ENCODE results near the gene MOB3A. TPM values are rescaled to one million over a fixed set of nuclear protein-coding genes. Genes with fewer than 3 reads are reported as not detected.
A peak's percentile ranks its signal among the peaks of the same experiment; 100 is the strongest.

Gene MOB3A
- total RNA-seq, 1 donor, result 36.7 TPM

- TF ChIP-seq CTCF (IDR thresholded peaks at IDR 0.05; ENCODE audit: insufficient read depth, low read depth, low read length), result no peak
- H3K4me3 ChIP-seq (ENCODE audit: low read depth, low read length), result no peak overlapping the region
- DNase-seq (ENCODE audit: low read depth), result no peak
Observed at GRCh38 chr19:2070436-2070827, 25.7 kb downstream of the MOB3A start.

- no peak for DNase-seq (ENCODE audit: low read depth)
- H3K4me3 ChIP-seq (ENCODE audit: low read depth, low read length), result no peak overlapping the region
- no peak for TF ChIP-seq CTCF (IDR thresholded peaks at IDR 0.05; ENCODE audit: insufficient read depth, low read depth, low read length)
Observed at GRCh38 chr19:2064788-2065524, 31.2 kb downstream of the MOB3A start.

- H3K4me3 ChIP-seq (ENCODE audit: low read depth, low read length), result no peak overlapping the region
- no peak for DNase-seq (ENCODE audit: low read depth)
- no peak for TF ChIP-seq CTCF (IDR thresholded peaks at IDR 0.05; ENCODE audit: insufficient read depth, low read depth, low read length)
Observed at GRCh38 chr19:2064395-2064787, 31.7 kb downstream of the MOB3A start.

GRCh38 chr19:2063824-2064223 is 32.3 kb downstream of the MOB3A start:
- DNase-seq (ENCODE audit: low read depth), result no peak
- TF ChIP-seq CTCF (IDR thresholded peaks at IDR 0.05; ENCODE audit: insufficient read depth, low read depth, low read length), result no peak
- no peak overlapping the region for H3K4me3 ChIP-seq (ENCODE audit: low read depth, low read length)

- no peak overlapping the region for H3K4me3 ChIP-seq (ENCODE audit: low read depth, low read length)
- DNase-seq (ENCODE audit: low read depth), result no peak
- no peak for TF ChIP-seq CTCF (IDR thresholded peaks at IDR 0.05; ENCODE audit: insufficient read depth, low read depth, low read length)
Observed at GRCh38 chr19:2062770-2063169, 33.4 kb downstream of the MOB3A start.

GRCh38 chr19:2062389-2062729 is 33.8 kb downstream of the MOB3A start:
- TF ChIP-seq CTCF (IDR thresholded peaks at IDR 0.05; ENCODE audit: insufficient read depth, low read depth, low read length), result no peak
- DNase-seq (ENCODE audit: low read depth), result no peak
- peak overlapping the region; percentile 66 for H3K4me3 ChIP-seq (ENCODE audit: low read depth, low read length)

All from fibroblast of villous mesenchyme (primary cell).